Stimulated activated memory B cell treated with anti-CD40 and anti-IgM and Interleukin-4, amounts not matched to agents 10 μg/mL and 1 μg/mL and 100 μg/mL, for 72 hours (primary cell): ENCODE results near the gene XRCC4.

Experiments
- ATAC-seq: fragments of 150-1000 bp; cut with Tn5 transposase; 2 replicates; pipeline ENCODE4 v1.10.0; 2021
- H3K27ac Mint-ChIP-seq: one replicate; pipeline ENCODE4 v1.8.0; 2022; ENCODE audit warnings: mild to moderate bottlenecking, mixed read lengths
- H3K27me3 Mint-ChIP-seq: one replicate; pipeline ENCODE4 v1.8.0; 2022; ENCODE audit warnings: mixed read lengths
- H3K36me3 Mint-ChIP-seq: one replicate; pipeline ENCODE4 v1.8.0; 2022; ENCODE audit warnings: mixed read lengths
- H3K4me1 Mint-ChIP-seq: one replicate; pipeline ENCODE4 v1.8.0; 2022; ENCODE audit warnings: mixed read lengths
- H3K4me3 Mint-ChIP-seq: one replicate; pipeline ENCODE4 v1.8.0; 2022; ENCODE audit warnings: mild to moderate bottlenecking, moderate library complexity, mixed read lengths
- H3K9me3 Mint-ChIP-seq: one replicate; pipeline ENCODE4 v1.8.0; 2022; ENCODE audit warnings: mixed read lengths

XRCC4 gene

GRCh38 chr5:83283761-83284160 is 206.4 kb downstream of the XRCC4 start:
- Mint-ChIP-seq H3K36me3 (peaks cover 17% of the 10 kb centered on the region), H3K4me3 (no peak overlapping the region), H3K27ac (no peak overlapping the region), H3K4me1 (no peaks in the 10 kb centered on the region), H3K27me3 (no peaks in the 10 kb centered on the region), H3K9me3 (peaks cover 2% of the 10 kb centered on the region)
- ATAC-seq, result no peak

GRCh38 chr5:83285661-83286398 is 208.5 kb downstream of the XRCC4 start:
- Mint-ChIP-seq H3K4me1 (no peaks in the 10 kb centered on the region), H3K9me3 (peaks cover 8% of the 10 kb centered on the region), H3K4me3 (no peak overlapping the region), H3K36me3 (peaks cover 23% of the 10 kb centered on the region), H3K27ac (no peak overlapping the region), H3K27me3 (no peaks in the 10 kb centered on the region)
- ATAC-seq, result no peak

GRCh38 chr5:83294246-83294645 is 216.9 kb downstream of the XRCC4 start:
- no peak for ATAC-seq

GRCh38 chr5:83299353-83299752 is 222.0 kb downstream of the XRCC4 start:
- Mint-ChIP-seq H3K4me3 (no peak overlapping the region), H3K9me3 (peaks cover 10% of the 10 kb centered on the region), H3K27ac (no peak overlapping the region), H3K27me3 (no peaks in the 10 kb centered on the region), H3K4me1 (peaks cover 4% of the 10 kb centered on the region), H3K36me3 (peaks cover 17% of the 10 kb centered on the region)
- no peak for ATAC-seq

More at GRCh38 chr5:83294246-83294645, 216.9 kb downstream of the XRCC4 start:
- H3K9me3 Mint-ChIP-seq, result peaks cover 6% of the 10 kb centered on the region
- no peaks in the 10 kb centered on the region for H3K4me1 Mint-ChIP-seq
- no peak overlapping the region for H3K27ac Mint-ChIP-seq
- H3K4me3 Mint-ChIP-seq, result no peak overlapping the region
- no peaks in the 10 kb centered on the region for H3K27me3 Mint-ChIP-seq
- H3K36me3 Mint-ChIP-seq, result peaks cover 10% of the 10 kb centered on the region

GRCh38 chr5:83306572-83307241 is 229.4 kb downstream of the XRCC4 start:
- Mint-ChIP-seq H3K27me3 (no peaks in the 10 kb centered on the region), H3K4me3 (no peak overlapping the region), H3K27ac (no peak overlapping the region), H3K9me3 (no peaks in the 10 kb centered on the region), H3K4me1 (peaks cover 16% of the 10 kb centered on the region), H3K36me3 (no peaks in the 10 kb centered on the region)
- ATAC-seq, result peak; percentile 96

- no peak overlapping the region for H3K4me3 Mint-ChIP-seq
- H3K4me1 Mint-ChIP-seq, result no peaks in the 10 kb centered on the region
- H3K27ac Mint-ChIP-seq, result no peak overlapping the region
- H3K9me3 Mint-ChIP-seq, result peaks cover 3% of the 10 kb centered on the region
- ATAC-seq, result no peak
- peaks cover 12% of the 10 kb centered on the region for H3K36me3 Mint-ChIP-seq
- no peaks in the 10 kb centered on the region for H3K27me3 Mint-ChIP-seq
Observed at GRCh38 chr5:83312663-83313062, 235.3 kb downstream of the XRCC4 start.

- Mint-ChIP-seq H3K27ac (no peak overlapping the region), H3K4me3 (no peak overlapping the region), H3K27me3 (no peaks in the 10 kb centered on the region), H3K36me3 (peaks cover 12% of the 10 kb centered on the region), H3K9me3 (peaks cover 3% of the 10 kb centered on the region), H3K4me1 (no peaks in the 10 kb centered on the region)
- ATAC-seq, result no peak
Observed at GRCh38 chr5:83313436-83313835, 236.1 kb downstream of the XRCC4 start.

GRCh38 chr5:83321483-83322055 is 244.2 kb downstream of the XRCC4 start:
- Mint-ChIP-seq H3K27ac (no peak overlapping the region), H3K4me3 (no peak overlapping the region), H3K27me3 (no peaks in the 10 kb centered on the region), H3K36me3 (no peaks in the 10 kb centered on the region), H3K4me1 (no peaks in the 10 kb centered on the region), H3K9me3 (no peaks in the 10 kb centered on the region)
- ATAC-seq, result no peak

- Mint-ChIP-seq H3K36me3 (no peaks in the 10 kb centered on the region), H3K27ac (no peak overlapping the region), H3K27me3 (no peaks in the 10 kb centered on the region), H3K9me3 (no peaks in the 10 kb centered on the region), H3K4me1 (no peaks in the 10 kb centered on the region), H3K4me3 (no peak overlapping the region)
- ATAC-seq, result no peak
Observed at GRCh38 chr5:83322273-83322924, 245.1 kb downstream of the XRCC4 start.

- Mint-ChIP-seq H3K4me1 (no peaks in the 10 kb centered on the region), H3K9me3 (no peaks in the 10 kb centered on the region), H3K27me3 (no peaks in the 10 kb centered on the region), H3K4me3 (no peak overlapping the region), H3K36me3 (no peaks in the 10 kb centered on the region), H3K27ac (no peak overlapping the region)
- ATAC-seq, result no peak
Observed at GRCh38 chr5:83323557-83324180, 246.3 kb downstream of the XRCC4 start.

GRCh38 chr5:83331842-83332241 is 254.5 kb downstream of the XRCC4 start:
- H3K4me1 Mint-ChIP-seq, result no peaks in the 10 kb centered on the region
- no peak overlapping the region for H3K4me3 Mint-ChIP-seq
- no peaks in the 10 kb centered on the region for H3K27me3 Mint-ChIP-seq
- H3K27ac Mint-ChIP-seq, result no peak overlapping the region
- H3K9me3 Mint-ChIP-seq, result no peaks in the 10 kb centered on the region
- ATAC-seq, result no peak
- H3K36me3 Mint-ChIP-seq, result no peaks in the 10 kb centered on the region

GRCh38 chr5:83337453-83338035 is 260.2 kb downstream of the XRCC4 start:
- no peaks in the 10 kb centered on the region for H3K36me3 Mint-ChIP-seq
- H3K4me1 Mint-ChIP-seq, result peaks cover 14% of the 10 kb centered on the region
- H3K4me3 Mint-ChIP-seq, result no peak overlapping the region
- no peaks in the 10 kb centered on the region for H3K9me3 Mint-ChIP-seq
- H3K27ac Mint-ChIP-seq, result no peak overlapping the region
- no peaks in the 10 kb centered on the region for H3K27me3 Mint-ChIP-seq
- ATAC-seq, result no peak

GRCh38 chr5:83340511-83340918 is 263.2 kb downstream of the XRCC4 start:
- Mint-ChIP-seq H3K27me3 (no peaks in the 10 kb centered on the region), H3K4me1 (peaks cover 14% of the 10 kb centered on the region), H3K9me3 (no peaks in the 10 kb centered on the region), H3K36me3 (no peaks in the 10 kb centered on the region), H3K27ac (peak overlapping the region; percentile 28), H3K4me3 (no peak overlapping the region)
- no peak for ATAC-seq

- Mint-ChIP-seq H3K4me1 (peaks cover 14% of the 10 kb centered on the region), H3K36me3 (peaks cover 5% of the 10 kb centered on the region), H3K4me3 (no peak overlapping the region), H3K27ac (no peak overlapping the region), H3K27me3 (no peaks in the 10 kb centered on the region), H3K9me3 (no peaks in the 10 kb centered on the region)
- no peak for ATAC-seq
Observed at GRCh38 chr5:83341815-83342334, 264.5 kb downstream of the XRCC4 start.

GRCh38 chr5:83342465-83342864 is 265.1 kb downstream of the XRCC4 start:
- H3K4me1 Mint-ChIP-seq, result peaks cover 14% of the 10 kb centered on the region
- ATAC-seq, result no peak
- H3K4me3 Mint-ChIP-seq, result no peak overlapping the region
- H3K9me3 Mint-ChIP-seq, result peaks cover 5% of the 10 kb centered on the region
- no peaks in the 10 kb centered on the region for H3K27me3 Mint-ChIP-seq
- H3K27ac Mint-ChIP-seq, result no peak overlapping the region
- peaks cover 10% of the 10 kb centered on the region for H3K36me3 Mint-ChIP-seq
